HepG2 (cell line): ENCODE measurements around the gene SLC26A5.

Experiments used
- CCAR2 ChIP-seq: fragments of 200-400 bp; formaldehyde crosslinking; optimal IDR thresholded peaks from 2 replicates; pipeline ENCODE3; 2018; ENCODE audit warnings: low read depth, mild to moderate bottlenecking, low read length, moderate library complexity
- EZH2 ChIP-seq: conservative IDR thresholded peaks from 2 replicates; pipeline ENCODE4 v1.6.1; 2012; ENCODE audit warnings: mild to moderate bottlenecking, low read depth, low read length, moderate library complexity
- HES4 ChIP-seq: sonication (generic); formaldehyde crosslinking; IDR thresholded peaks from 2 replicates; pipeline ENCODE4 v1.9.0; 2021; ENCODE audit warnings: mild to moderate bottlenecking, missing genetic modification reagents, borderline replicate concordance
- JUN ChIP-seq: sonication (generic); formaldehyde crosslinking; IDR thresholded peaks from 2 replicates; pipeline ENCODE4 v1.4.0; 2020; ENCODE audit warnings: mild to moderate bottlenecking, missing genetic modification reagents
- POLR2AphosphoS5 ChIP-seq: IDR thresholded peaks from 2 replicates; pipeline ENCODE4 v1.6.1; 2012; ENCODE audit warnings: low read depth, low read length
- TF ChIP-seq, protein P1 (sequence below), 2 experiments: fragments of 450-650 bp in 1 of 2; sonication (generic) in 1 of 2; formaldehyde crosslinking in 1 of 2; IDR thresholded peaks; 2 replicates each; pipeline versions ENCODE4 v1.6.1 to v1.8.0; 2016 to 2022; ENCODE audit warnings: antibody characterized with exemption in 1 of 2, mild to moderate bottlenecking in 1 of 2, missing genetic modification reagents in 1 of 2
- TF ChIP-seq, protein P2 (sequence below): sonication (generic); formaldehyde crosslinking; IDR thresholded peaks from 2 replicates; pipeline ENCODE4 v1.5.0; 2020; ENCODE audit warnings: missing genetic modification reagents
- TF ChIP-seq, protein P3 (sequence below): sonication (generic); formaldehyde crosslinking; IDR thresholded peaks from 2 replicates; pipeline ENCODE4 v1.5.0; 2020; ENCODE audit warnings: mild to moderate bottlenecking, missing genetic modification reagents, moderate library complexity
- TF ChIP-seq, protein P4 (sequence below): IDR thresholded peaks from 2 replicates; pipeline ENCODE4 v1.6.1; 2012; ENCODE audit warnings: low read depth, low read length, improper control_type of control experiment

DNA sequence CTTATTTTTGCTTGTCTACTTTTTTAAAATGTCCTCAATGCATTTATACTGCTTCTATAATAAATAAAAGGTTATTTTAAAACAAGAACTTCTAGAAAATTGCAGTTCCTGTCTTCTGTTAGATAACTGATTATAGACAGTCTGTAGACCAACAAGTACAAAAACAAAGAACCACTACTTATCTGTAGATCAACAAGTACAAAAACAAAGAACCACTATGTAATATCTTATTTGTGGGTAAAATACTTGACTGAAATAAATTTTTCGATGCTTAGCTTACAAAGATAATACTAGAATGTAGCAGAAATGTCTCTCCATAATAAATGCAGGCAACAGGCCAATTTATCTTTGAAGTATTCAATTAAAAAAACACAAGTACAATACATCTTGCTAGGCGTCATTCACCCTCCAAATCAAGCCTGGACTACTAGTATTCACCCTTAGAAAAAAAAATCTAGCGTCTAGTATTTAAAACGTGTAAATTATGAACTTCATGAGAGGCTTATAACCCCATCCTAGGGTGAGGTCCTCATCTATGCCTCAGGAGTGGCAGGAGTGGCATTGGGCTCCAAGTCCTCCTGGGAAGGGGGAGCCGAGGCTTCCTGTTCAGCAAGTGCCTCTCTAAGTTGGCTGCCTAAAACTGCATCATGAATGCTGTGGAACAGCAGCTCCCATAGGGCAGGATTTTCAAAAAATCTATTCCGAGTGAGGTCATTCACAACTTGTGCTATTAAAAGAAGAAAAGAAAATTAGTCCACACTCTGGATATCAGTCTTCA is 72.0 kb downstream of the SLC26A5 start:
- TF ChIP-seq, protein P1, sequence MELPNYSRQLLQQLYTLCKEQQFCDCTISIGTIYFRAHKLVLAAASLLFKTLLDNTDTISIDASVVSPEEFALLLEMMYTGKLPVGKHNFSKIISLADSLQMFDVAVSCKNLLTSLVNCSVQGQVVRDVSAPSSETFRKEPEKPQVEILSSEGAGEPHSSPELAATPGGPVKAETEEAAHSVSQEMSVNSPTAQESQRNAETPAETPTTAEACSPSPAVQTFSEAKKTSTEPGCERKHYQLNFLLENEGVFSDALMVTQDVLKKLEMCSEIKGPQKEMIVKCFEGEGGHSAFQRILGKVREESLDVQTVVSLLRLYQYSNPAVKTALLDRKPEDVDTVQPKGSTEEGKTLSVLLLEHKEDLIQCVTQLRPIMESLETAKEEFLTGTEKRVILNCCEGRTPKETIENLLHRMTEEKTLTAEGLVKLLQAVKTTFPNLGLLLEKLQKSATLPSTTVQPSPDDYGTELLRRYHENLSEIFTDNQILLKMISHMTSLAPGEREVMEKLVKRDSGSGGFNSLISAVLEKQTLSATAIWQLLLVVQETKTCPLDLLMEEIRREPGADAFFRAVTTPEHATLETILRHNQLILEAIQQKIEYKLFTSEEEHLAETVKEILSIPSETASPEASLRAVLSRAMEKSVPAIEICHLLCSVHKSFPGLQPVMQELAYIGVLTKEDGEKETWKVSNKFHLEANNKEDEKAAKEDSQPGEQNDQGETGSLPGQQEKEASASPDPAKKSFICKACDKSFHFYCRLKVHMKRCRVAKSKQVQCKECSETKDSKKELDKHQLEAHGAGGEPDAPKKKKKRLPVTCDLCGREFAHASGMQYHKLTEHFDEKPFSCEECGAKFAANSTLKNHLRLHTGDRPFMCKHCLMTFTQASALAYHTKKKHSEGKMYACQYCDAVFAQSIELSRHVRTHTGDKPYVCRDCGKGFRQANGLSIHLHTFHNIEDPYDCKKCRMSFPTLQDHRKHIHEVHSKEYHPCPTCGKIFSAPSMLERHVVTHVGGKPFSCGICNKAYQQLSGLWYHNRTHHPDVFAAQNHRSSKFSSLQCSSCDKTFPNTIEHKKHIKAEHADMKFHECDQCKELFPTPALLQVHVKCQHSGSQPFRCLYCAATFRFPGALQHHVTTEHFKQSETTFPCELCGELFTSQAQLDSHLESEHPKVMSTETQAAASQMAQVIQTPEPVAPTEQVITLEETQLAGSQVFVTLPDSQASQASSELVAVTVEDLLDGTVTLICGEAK (IDR thresholded peaks at IDR 0.05), result no peak
- TF ChIP-seq, protein P1 (CRISPR knock-in tag; IDR thresholded peaks at IDR 0.05), result no peak
- TF ChIP-seq, protein P2, sequence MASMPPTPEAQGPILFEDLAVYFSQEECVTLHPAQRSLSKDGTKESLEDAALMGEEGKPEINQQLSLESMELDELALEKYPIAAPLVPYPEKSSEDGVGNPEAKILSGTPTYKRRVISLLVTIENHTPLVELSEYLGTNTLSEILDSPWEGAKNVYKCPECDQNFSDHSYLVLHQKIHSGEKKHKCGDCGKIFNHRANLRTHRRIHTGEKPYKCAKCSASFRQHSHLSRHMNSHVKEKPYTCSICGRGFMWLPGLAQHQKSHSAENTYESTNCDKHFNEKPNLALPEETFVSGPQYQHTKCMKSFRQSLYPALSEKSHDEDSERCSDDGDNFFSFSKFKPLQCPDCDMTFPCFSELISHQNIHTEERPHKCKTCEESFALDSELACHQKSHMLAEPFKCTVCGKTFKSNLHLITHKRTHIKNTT (CRISPR knock-in tag), result no peak
- TF ChIP-seq HES4 (no peak), POLR2AphosphoS5 (no peak), JUN (CRISPR knock-in tag) (no peak), EZH2 (no peak), CCAR2 (no peak)
- TF ChIP-seq, protein P3, sequence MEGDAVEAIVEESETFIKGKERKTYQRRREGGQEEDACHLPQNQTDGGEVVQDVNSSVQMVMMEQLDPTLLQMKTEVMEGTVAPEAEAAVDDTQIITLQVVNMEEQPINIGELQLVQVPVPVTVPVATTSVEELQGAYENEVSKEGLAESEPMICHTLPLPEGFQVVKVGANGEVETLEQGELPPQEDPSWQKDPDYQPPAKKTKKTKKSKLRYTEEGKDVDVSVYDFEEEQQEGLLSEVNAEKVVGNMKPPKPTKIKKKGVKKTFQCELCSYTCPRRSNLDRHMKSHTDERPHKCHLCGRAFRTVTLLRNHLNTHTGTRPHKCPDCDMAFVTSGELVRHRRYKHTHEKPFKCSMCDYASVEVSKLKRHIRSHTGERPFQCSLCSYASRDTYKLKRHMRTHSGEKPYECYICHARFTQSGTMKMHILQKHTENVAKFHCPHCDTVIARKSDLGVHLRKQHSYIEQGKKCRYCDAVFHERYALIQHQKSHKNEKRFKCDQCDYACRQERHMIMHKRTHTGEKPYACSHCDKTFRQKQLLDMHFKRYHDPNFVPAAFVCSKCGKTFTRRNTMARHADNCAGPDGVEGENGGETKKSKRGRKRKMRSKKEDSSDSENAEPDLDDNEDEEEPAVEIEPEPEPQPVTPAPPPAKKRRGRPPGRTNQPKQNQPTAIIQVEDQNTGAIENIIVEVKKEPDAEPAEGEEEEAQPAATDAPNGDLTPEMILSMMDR (CRISPR knock-in tag), result no peak
- TF ChIP-seq, protein P4, sequence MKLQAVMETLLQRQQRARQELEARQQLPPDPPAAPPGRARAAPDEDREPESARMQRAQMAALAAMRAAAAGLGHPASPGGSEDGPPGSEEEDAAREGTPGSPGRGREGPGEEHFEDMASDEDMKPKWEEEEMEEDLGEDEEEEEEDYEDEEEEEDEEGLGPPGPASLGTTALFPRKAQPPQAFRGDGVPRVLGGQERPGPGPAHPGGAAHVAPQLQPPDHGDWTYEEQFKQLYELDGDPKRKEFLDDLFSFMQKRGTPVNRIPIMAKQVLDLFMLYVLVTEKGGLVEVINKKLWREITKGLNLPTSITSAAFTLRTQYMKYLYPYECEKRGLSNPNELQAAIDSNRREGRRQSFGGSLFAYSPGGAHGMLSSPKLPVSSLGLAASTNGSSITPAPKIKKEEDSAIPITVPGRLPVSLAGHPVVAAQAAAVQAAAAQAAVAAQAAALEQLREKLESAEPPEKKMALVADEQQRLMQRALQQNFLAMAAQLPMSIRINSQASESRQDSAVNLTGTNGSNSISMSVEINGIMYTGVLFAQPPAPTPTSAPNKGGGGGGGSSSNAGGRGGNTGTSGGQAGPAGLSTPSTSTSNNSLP, result no peak
